ENCODE measurements around the gene RNF157.

The RNF157 gene

DNA sequence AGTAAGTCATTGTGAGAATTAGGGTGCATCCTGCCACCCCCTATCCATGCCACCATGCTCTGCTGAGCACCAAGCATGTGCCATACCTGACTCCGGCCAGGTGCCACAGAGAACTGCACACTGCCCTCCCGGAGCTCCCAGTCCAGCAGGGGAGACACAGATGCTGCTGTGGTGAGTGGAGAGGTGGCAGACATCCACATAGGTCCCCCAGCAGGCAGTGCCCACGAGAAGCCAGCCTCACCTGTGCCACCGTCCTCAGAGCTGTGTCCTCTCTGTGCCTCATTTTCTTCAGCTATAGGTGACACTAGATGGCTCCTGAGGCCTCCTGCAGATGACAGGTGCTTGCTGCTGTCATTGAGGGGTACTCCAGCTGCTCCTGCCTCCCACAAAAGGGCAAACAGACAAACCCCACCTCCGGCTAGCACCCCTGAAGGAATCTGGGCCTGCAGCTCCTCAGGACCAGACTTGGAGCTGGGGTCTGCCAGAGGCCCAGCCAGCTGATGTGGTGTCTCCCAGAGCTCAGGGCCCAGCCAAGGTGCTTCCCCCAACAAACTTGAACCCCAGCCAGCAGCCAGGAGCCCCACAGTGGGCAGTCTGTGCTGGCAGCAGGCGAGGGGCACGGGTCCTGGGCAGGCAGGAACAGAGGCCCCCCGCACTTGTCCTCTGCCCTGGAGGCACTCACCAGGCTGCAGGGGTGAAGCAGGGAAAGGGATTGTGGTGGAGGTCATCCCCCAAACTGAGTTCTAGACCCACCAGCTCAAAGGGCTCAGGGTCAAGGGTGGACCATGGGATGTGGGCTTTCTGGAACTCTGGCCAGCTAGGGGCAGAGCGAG, 116.3 kb downstream of the RNF157 start:
- no peak overlapping the region for H3K4me3 ChIP-seq (ENCODE audit: low read length)
- TF ChIP-seq, protein P1, sequence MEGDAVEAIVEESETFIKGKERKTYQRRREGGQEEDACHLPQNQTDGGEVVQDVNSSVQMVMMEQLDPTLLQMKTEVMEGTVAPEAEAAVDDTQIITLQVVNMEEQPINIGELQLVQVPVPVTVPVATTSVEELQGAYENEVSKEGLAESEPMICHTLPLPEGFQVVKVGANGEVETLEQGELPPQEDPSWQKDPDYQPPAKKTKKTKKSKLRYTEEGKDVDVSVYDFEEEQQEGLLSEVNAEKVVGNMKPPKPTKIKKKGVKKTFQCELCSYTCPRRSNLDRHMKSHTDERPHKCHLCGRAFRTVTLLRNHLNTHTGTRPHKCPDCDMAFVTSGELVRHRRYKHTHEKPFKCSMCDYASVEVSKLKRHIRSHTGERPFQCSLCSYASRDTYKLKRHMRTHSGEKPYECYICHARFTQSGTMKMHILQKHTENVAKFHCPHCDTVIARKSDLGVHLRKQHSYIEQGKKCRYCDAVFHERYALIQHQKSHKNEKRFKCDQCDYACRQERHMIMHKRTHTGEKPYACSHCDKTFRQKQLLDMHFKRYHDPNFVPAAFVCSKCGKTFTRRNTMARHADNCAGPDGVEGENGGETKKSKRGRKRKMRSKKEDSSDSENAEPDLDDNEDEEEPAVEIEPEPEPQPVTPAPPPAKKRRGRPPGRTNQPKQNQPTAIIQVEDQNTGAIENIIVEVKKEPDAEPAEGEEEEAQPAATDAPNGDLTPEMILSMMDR (IDR thresholded peaks at IDR 0.05; ENCODE audit: insufficient read depth, low read depth, low read length, missing control alignments) = no peak
- no peak for DNase-seq (ENCODE audit: low read depth)

DNA sequence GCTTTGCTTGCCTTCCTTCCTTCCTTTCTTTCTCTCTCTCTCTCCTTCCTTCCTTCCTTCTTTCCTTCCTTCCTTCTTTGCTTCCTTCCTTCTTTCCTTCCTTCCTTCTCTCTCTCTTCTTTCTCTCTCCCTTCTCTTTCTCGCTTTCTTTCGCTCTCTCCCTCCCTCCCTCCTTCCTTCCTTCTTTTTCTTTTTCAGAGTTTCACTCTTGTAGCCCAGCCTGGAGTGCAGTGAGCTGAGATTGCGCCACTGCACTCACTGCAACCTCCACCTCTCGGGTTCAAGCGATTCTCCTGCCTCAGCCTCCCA, 117.1 kb downstream of the RNF157 start:
- no peak for DNase-seq (ENCODE audit: low read depth)
- TF ChIP-seq, protein P1 (IDR thresholded peaks at IDR 0.05; ENCODE audit: insufficient read depth, low read depth, low read length, missing control alignments) = no peak
- no peak overlapping the region for H3K4me3 ChIP-seq (ENCODE audit: low read length)

DNA sequence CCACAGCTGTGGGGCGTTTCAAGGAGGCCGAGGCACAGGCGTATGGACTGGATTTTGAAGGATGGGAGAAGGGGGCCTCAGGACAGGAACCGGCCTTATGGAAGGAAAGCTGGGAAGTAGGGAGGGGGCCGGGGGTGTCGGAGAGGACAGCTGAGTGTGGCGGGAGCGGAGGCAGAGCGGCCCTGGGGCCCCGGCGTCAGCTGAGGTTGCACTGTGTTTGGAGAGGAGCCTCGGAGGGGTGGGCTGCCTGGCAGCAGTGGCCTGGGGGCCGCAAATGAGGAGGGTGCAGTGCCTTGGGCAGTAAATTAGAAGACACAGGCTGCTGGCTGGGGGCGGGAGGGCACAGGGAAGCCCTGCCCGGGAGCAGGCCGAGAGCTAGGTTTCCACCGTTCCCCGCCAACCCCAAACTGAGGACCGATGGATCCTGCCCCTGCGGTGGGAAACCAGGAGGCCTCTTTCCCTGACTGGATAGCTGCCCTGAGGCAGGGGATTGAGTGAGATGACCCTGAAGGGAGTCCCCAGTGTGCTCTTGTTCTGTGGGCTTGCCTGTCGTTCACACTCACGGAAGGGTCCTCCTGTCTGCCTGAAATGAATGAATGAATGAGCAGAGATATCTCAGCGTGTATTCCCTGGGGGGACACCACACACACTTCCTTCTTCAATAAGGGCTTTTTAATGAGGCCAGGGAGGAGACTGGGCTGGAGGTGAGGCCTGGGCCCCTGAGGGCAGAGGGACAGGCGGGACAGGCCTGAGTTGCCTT, 117.7 kb downstream of the RNF157 start:
- no peak overlapping the region for H3K4me3 ChIP-seq (ENCODE audit: low read length)
- DNase-seq (ENCODE audit: low read depth) = no peak
- TF ChIP-seq, protein P1 (IDR thresholded peaks at IDR 0.05; ENCODE audit: insufficient read depth, low read depth, low read length, missing control alignments) = no peak

DNA sequence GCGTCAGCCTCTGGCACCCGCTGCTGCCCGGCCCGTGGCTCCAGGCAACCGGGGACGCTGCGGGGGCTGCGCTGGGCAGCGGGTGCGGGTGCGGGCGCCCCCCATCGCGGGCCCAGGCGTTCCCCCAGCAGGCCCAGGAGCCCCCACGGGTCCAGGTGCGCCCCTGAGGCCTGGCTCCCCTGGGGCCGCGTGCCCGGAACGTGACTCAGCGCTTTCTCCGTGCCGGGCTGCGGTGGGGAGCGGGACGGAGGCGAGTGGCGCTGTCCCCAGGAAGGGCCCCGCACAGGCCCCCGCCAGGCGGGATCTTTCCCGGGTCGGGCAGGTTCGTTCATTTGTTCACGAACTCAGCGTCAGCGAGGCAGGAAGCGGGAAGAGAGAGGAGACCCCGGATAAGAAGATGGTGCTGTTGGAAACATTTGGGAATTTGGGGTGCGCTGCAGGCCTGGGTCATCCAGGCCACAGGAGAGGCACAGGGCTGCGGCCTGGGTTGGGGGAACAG, 118.3 kb downstream of the RNF157 start:
- no peak for DNase-seq (ENCODE audit: low read depth)
- TF ChIP-seq, protein P1 (IDR thresholded peaks at IDR 0.05; ENCODE audit: insufficient read depth, low read depth, low read length, missing control alignments) = no peak
- H3K4me3 ChIP-seq (ENCODE audit: low read length) = peak overlapping the region; percentile 21

DNA sequence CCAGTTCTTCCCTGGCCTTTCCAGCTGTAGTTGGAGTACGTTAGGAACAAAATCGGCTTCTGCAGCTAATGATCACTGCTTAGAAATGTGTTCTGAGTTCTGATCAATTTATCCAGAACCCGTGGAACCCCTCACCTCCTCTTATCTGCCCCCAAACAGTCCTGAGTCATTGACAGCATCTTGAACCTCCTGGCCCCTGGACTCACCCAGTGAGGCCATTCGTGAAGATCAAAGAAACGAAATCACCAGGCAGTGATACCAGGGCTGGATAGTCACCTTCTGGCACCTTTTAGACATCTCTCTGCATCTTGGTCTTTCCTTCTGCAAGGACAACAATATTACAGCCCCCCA, 119.7 kb downstream of the RNF157 start:
- TF ChIP-seq, protein P1 (IDR thresholded peaks at IDR 0.05; ENCODE audit: insufficient read depth, low read depth, low read length, missing control alignments) = no peak
- no peak for DNase-seq (ENCODE audit: low read depth)
- H3K4me3 ChIP-seq (ENCODE audit: low read length) = no peak overlapping the region

DNA sequence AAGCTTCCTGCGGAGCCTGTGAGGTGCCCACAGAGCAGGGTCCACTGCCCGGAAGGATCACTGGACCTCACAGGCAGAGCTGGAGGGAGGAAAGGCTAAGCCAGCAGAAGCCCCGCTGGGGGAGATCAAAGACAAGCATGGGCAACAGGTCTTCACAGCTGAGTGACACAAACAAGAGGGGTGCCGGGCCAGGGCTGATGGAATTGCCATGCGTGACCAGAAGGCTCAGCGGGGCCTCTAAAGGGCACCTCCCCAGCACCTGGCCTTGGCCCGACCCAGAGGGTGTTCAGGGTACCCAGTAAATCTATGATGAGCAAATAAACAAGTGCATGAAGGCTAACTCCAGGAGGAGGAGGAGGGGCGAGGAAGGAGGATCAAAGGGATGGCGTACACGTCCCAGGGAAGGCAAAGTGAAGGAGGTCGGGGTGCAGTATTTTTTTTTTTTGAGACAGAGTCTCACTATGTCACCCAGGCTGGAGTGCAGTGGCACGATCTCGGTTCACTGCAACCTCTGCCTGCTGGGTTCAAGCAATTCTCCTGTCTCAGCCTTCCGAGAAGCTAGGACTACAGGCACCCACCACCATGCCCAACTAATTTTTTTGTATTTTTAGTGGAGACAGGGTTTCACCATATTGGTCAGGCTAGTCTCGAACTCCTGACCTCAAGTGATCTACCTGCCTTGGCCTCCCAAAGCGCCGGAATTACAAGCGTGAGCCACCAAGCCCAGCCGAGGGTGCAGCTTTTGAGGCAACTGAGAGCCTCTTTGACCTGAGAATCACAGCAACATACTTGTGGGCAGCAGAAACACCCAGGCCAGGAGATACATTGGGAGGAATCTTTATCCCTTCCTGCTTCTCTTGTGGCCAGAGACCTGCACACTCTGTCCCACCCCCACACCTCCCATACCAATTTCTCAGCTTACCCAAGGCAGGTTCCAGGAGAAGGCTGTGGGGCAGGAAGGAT, 120.6 kb downstream of the RNF157 start:
- TF ChIP-seq, protein P1 (IDR thresholded peaks at IDR 0.05; ENCODE audit: insufficient read depth, low read depth, low read length, missing control alignments) = no peak
- DNase-seq (ENCODE audit: low read depth) = no peak
- no peak overlapping the region for H3K4me3 ChIP-seq (ENCODE audit: low read length)

Measured in epithelial cell of esophagus (primary cell).